ENCODE results near the gene GRIA1. TPM values are rescaled to one million over a fixed set of nuclear protein-coding genes. Genes with fewer than 3 reads are reported as not detected.

The GRIA1 gene
- total RNA-seq, 2 donors from 2014 or later, result not detected

GRCh38 chr5:153476767-153477166 lies 13.7 kb upstream of the GRIA1 start:
- Mint-ChIP-seq H3K27ac (no peak overlapping the region), H3K4me3 (no peak overlapping the region), H3K36me3 (ENCODE audit: low read depth) (no peaks in the 10 kb centered on the region), H3K4me1 (no peaks in the 10 kb centered on the region), H3K27me3 (no peaks in the 10 kb centered on the region)
- no peak for ATAC-seq
- H3K9me3 ChIP-seq (ENCODE audit: control insufficient read depth, low read length, poor library complexity, severe bottlenecking), result no peaks in the 10 kb centered on the region
- DNase-seq, result no peak

GRCh38 chr5:153480401-153480800 lies 10.1 kb upstream of the GRIA1 start:
- ATAC-seq, result no peak
- DNase-seq, result no peak
- H3K4me3 Mint-ChIP-seq, result no peak overlapping the region
- no peaks in the 10 kb centered on the region for H3K9me3 ChIP-seq (ENCODE audit: control insufficient read depth, low read length, poor library complexity, severe bottlenecking)
- no peaks in the 10 kb centered on the region for H3K36me3 Mint-ChIP-seq (ENCODE audit: low read depth)
- H3K27ac Mint-ChIP-seq, result no peak overlapping the region
- H3K4me1 Mint-ChIP-seq, result no peaks in the 10 kb centered on the region
- no peaks in the 10 kb centered on the region for H3K27me3 Mint-ChIP-seq

- no peak overlapping the region for H3K4me3 Mint-ChIP-seq
- no peaks in the 10 kb centered on the region for H3K36me3 Mint-ChIP-seq (ENCODE audit: low read depth)
- H3K4me1 Mint-ChIP-seq, result no peaks in the 10 kb centered on the region
- H3K9me3 ChIP-seq (ENCODE audit: control insufficient read depth, low read length, poor library complexity, severe bottlenecking), result no peaks in the 10 kb centered on the region
- DNase-seq (no peak), ATAC-seq (no peak)
- H3K27me3 Mint-ChIP-seq, result peaks cover 7% of the 10 kb centered on the region
- H3K27ac Mint-ChIP-seq, result no peak overlapping the region
These were observed 7.0 kb upstream of the GRIA1 start for GRCh38 chr5:153483482-153483881.

GRCh38 chr5:153485641-153486040 lies 4.8 kb upstream of the GRIA1 start:
- Mint-ChIP-seq H3K27ac (no peak overlapping the region), H3K4me3 (no peak overlapping the region), H3K27me3 (peaks cover 17% of the 10 kb centered on the region), H3K4me1 (no peaks in the 10 kb centered on the region), H3K36me3 (ENCODE audit: low read depth) (no peaks in the 10 kb centered on the region)
- no peaks in the 10 kb centered on the region for H3K9me3 ChIP-seq (ENCODE audit: control insufficient read depth, low read length, poor library complexity, severe bottlenecking)
- ATAC-seq (no peak), DNase-seq (no peak)

GRCh38 chr5:153486771-153487170 lies 3.7 kb upstream of the GRIA1 start:
- H3K9me3 ChIP-seq (ENCODE audit: control insufficient read depth, low read length, poor library complexity, severe bottlenecking), result no peaks in the 10 kb centered on the region
- Mint-ChIP-seq H3K4me3 (no peak overlapping the region), H3K27me3 (peaks cover 28% of the 10 kb centered on the region), H3K27ac (no peak overlapping the region), H3K4me1 (no peaks in the 10 kb centered on the region), H3K36me3 (ENCODE audit: low read depth) (peaks cover 5% of the 10 kb centered on the region)
- no peak for ATAC-seq
- no peak for DNase-seq

GRCh38 chr5:153489611-153490010 lies 859 bp upstream of the GRIA1 start:
- DNase-seq (no peak), ATAC-seq (no peak)
- Mint-ChIP-seq H3K27ac (no peak overlapping the region), H3K27me3 (peaks cover 42% of the 10 kb centered on the region), H3K4me3 (no peak overlapping the region), H3K4me1 (no peaks in the 10 kb centered on the region), H3K36me3 (ENCODE audit: low read depth) (peaks cover 5% of the 10 kb centered on the region)
- no peaks in the 10 kb centered on the region for H3K9me3 ChIP-seq (ENCODE audit: control insufficient read depth, low read length, poor library complexity, severe bottlenecking)

GRCh38 chr5:153491038-153491744 lies 721 bp downstream of the GRIA1 start:
- no peaks in the 10 kb centered on the region for H3K9me3 ChIP-seq (ENCODE audit: control insufficient read depth, low read length, poor library complexity, severe bottlenecking)
- peaks cover 5% of the 10 kb centered on the region for H3K36me3 Mint-ChIP-seq (ENCODE audit: low read depth)
- no peak overlapping the region for H3K27ac Mint-ChIP-seq
- ATAC-seq (no peak), DNase-seq (no peak)
- H3K27me3 Mint-ChIP-seq, result peaks cover 42% of the 10 kb centered on the region
- H3K4me1 Mint-ChIP-seq, result no peaks in the 10 kb centered on the region
- H3K4me3 Mint-ChIP-seq, result no peak overlapping the region

- Mint-ChIP-seq H3K4me1 (no peaks in the 10 kb centered on the region), H3K36me3 (ENCODE audit: low read depth) (peaks cover 7% of the 10 kb centered on the region), H3K27ac (no peak overlapping the region), H3K4me3 (no peak overlapping the region), H3K27me3 (peaks cover 42% of the 10 kb centered on the region)
- ATAC-seq, result no peak
- H3K9me3 ChIP-seq (ENCODE audit: control insufficient read depth, low read length, poor library complexity, severe bottlenecking), result no peaks in the 10 kb centered on the region
- DNase-seq, result no peak
These were observed 1.4 kb downstream of the GRIA1 start for GRCh38 chr5:153491856-153492255.

GRCh38 chr5:153496835-153497234 lies 6.4 kb downstream of the GRIA1 start:
- Mint-ChIP-seq H3K36me3 (ENCODE audit: low read depth) (peaks cover 3% of the 10 kb centered on the region), H3K27me3 (peaks cover 13% of the 10 kb centered on the region), H3K27ac (no peak overlapping the region), H3K4me1 (no peaks in the 10 kb centered on the region), H3K4me3 (no peak overlapping the region)
- DNase-seq, result no peak
- ATAC-seq, result no peak
- H3K9me3 ChIP-seq (ENCODE audit: control insufficient read depth, low read length, poor library complexity, severe bottlenecking), result no peaks in the 10 kb centered on the region

GRCh38 chr5:153498516-153498915 lies 8.0 kb downstream of the GRIA1 start:
- Mint-ChIP-seq H3K36me3 (ENCODE audit: low read depth) (peaks cover 3% of the 10 kb centered on the region), H3K4me1 (no peaks in the 10 kb centered on the region), H3K27me3 (peaks cover 7% of the 10 kb centered on the region), H3K27ac (no peak overlapping the region), H3K4me3 (no peak overlapping the region)
- ATAC-seq (no peak), DNase-seq (no peak)
- H3K9me3 ChIP-seq (ENCODE audit: control insufficient read depth, low read length, poor library complexity, severe bottlenecking), result no peaks in the 10 kb centered on the region

GRCh38 chr5:153500178-153500577 lies 9.7 kb downstream of the GRIA1 start:
- no peak for DNase-seq
- H3K9me3 ChIP-seq (ENCODE audit: control insufficient read depth, low read length, poor library complexity, severe bottlenecking), result no peaks in the 10 kb centered on the region
- Mint-ChIP-seq H3K36me3 (ENCODE audit: low read depth) (peaks cover 3% of the 10 kb centered on the region), H3K4me1 (no peaks in the 10 kb centered on the region), H3K4me3 (no peak overlapping the region), H3K27ac (no peak overlapping the region), H3K27me3 (no peaks in the 10 kb centered on the region)
- ATAC-seq, result no peak

- H3K27me3 Mint-ChIP-seq, result no peaks in the 10 kb centered on the region
- H3K4me3 Mint-ChIP-seq, result no peak overlapping the region
- no peak overlapping the region for H3K27ac Mint-ChIP-seq
- no peak for DNase-seq
- no peaks in the 10 kb centered on the region for H3K9me3 ChIP-seq (ENCODE audit: control insufficient read depth, low read length, poor library complexity, severe bottlenecking)
- ATAC-seq, result no peak
- no peaks in the 10 kb centered on the region for H3K36me3 Mint-ChIP-seq (ENCODE audit: low read depth)
- no peaks in the 10 kb centered on the region for H3K4me1 Mint-ChIP-seq
These were observed 14.3 kb downstream of the GRIA1 start for GRCh38 chr5:153504726-153505125.

GRCh38 chr5:153508700-153509099 lies 18.2 kb downstream of the GRIA1 start:
- H3K9me3 ChIP-seq (ENCODE audit: control insufficient read depth, low read length, poor library complexity, severe bottlenecking), result no peaks in the 10 kb centered on the region
- DNase-seq (no peak), ATAC-seq (no peak)
- Mint-ChIP-seq H3K4me3 (no peak overlapping the region), H3K27me3 (no peaks in the 10 kb centered on the region), H3K4me1 (no peaks in the 10 kb centered on the region), H3K27ac (no peak overlapping the region), H3K36me3 (ENCODE audit: low read depth) (no peaks in the 10 kb centered on the region)

GRCh38 chr5:153511622-153512021 lies 21.2 kb downstream of the GRIA1 start:
- DNase-seq (no peak), ATAC-seq (no peak)
- Mint-ChIP-seq H3K27ac (no peak overlapping the region), H3K4me1 (no peaks in the 10 kb centered on the region), H3K27me3 (no peaks in the 10 kb centered on the region), H3K36me3 (ENCODE audit: low read depth) (no peaks in the 10 kb centered on the region), H3K4me3 (no peak overlapping the region)
- no peaks in the 10 kb centered on the region for H3K9me3 ChIP-seq (ENCODE audit: control insufficient read depth, low read length, poor library complexity, severe bottlenecking)

Measured in T-helper 17 cell (primary cell).